ENCODE results near the gene KIAA0319L.
"Not testable (repeated sequence)": the region's sequence is repeated elsewhere in the genome, so short reads cannot be mapped to it uniquely, and the experiment has no call there.

The KIAA0319L gene

GRCh38 chr1:35557118-35557610 lies at the start of gene KIAA0319L:
KIAA0319L (minus strand) TSS chr1:35557403; CDS start chr1:35554491, 2,912 bp downstream.
- DNase-seq = no peak

- DNase-seq = no peak
These were observed 48.6 kb upstream of the KIAA0319L start for GRCh38 chr1:35605867-35606182.

DNA sequence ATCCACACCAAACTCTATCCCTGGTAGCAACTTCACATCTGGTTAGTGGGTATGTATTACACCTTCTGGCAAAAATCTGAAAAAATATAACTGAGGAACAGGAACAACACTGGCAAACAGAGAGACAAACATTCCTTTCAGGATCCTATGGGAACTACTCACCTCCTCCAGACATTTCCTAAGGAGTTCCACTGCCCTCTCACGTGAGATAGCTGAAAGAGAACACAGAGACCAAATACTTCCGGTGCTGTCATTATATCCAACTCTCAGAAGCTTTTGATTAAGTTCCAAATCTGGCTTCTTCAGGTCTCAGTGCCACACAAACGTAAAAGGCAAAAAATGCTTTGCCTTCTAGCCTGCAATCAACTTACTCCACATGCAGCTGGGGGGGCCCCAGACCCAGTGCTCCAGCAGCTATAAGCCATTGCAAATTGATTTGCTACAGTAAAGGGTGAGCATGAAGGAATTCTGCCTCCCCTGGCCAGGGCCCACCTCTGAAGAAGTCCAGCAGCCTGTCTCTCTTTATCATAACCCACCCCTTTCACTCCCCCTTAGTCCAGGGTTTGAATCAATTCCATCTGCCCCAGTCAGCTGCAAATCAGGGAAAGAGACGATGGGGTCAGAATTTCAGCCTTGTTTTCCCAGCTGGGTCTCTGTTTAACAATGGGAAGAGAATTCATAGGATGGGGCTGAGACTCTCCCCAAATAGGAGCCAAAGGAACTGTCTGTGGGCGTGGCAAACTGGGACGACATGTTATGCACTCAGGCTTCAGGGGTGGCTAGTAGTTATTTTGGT lies 48.1 kb upstream of the KIAA0319L start:
- no peak for DNase-seq

DNA sequence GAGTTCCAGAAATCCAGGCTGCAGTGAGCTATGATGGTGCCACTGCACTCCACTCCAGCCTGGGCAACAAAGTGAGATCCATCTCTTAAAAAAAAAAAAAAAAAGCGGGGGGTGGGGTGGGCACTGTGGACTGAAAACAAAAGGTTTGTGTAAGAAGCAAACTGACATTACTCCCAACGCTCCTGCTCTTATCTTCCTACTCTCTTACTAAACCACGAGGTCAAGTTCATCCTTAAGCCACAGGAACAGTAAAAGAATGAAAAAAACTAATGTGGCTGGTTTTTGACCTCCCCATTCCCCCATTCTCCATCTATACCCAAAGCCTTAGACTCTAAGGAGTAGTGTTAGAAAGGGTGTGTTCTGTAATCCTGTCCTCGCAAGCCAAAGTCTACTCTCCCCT lies 46.7 kb upstream of the KIAA0319L start:
- no peak for DNase-seq

- no peak for DNase-seq
These were observed 46.3 kb upstream of the KIAA0319L start for GRCh38 chr1:35603468-35603867.

DNA sequence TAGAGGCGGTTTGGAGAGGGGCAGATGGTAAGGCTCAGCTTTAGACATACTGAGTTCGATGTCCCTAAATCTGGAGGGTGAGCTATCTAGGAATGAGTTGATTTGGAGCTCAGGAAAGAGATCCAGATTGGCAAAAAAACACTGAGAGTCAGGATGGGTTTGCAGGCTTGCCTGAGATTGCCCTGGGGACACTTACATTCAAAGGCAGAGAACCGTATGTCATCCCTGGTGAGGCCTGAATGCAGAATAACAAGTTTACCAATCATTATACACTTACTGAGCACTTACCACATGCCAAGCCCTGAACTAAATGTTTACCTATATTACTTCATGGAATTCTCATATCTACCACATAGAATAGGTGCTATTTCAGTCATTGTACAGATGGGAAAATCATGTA lies 43.4 kb upstream of the KIAA0319L start:
- no peak for DNase-seq

- no peak for DNase-seq
These were observed 42.2 kb upstream of the KIAA0319L start for GRCh38 chr1:35599411-35599810.

DNA sequence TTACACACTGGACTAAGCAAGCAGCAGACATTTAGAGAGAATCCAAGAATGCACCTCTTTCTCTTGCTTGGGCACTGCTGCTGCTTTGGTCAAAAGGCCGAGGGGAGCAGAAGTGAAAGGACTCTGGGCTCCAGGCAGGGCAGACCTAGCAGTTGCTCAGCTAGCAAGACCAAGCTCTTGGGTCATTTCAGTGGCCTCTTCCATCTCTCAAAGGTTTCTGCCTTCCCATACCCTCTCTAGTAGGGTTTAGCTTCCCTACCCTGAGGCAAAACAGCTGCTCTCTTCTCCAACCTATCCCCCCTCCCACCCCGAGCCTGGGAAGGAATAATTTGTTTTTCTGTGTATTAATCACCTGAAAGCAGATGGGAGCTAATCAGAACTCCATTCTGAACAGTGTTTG lies 41.7 kb upstream of the KIAA0319L start:
- no peak for DNase-seq

DNA sequence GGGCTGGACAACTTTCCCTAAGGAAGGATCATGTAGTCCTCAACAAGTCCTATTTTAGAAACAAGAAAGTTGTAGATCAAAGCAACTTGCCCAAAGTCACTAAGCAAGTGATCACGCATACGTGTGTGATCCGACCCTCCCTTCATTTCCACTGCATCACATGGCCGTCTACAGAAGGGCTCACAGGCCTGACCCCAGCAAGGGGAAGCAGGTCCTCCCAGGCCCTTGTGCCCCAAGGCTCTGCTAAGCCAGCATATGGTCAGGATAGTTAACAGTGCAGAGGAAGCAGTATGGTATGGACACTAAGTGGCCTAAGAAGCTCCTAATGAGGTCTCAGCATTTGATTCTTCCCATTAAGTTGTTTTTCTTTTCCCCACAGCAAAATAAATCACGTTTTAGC lies 40.7 kb upstream of the KIAA0319L start:
- no peak for DNase-seq

DNA sequence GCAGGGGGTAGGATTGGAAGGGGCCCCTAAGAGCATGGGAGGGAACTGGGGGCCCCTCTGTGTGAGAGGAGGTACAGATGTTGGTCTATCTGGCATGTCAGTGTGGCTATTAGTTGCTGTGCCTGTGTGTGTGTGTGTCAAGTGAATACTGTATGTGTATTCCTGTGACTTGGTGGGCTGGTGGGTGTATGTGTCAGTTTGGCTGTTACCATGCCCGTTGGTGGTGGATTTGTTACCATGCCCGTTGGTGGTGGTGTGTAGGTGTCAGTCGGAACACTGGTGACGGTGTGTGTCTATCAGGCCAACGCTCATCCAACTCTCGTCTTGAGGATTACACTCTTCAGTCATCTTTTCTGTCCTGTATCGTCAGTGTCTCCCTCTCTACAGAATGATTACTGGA lies 38.5 kb upstream of the KIAA0319L start:
- no peak for DNase-seq

GRCh38 chr1:35594005-35594760 lies 37.0 kb upstream of the KIAA0319L start:
- DNase-seq = no peak

DNA sequence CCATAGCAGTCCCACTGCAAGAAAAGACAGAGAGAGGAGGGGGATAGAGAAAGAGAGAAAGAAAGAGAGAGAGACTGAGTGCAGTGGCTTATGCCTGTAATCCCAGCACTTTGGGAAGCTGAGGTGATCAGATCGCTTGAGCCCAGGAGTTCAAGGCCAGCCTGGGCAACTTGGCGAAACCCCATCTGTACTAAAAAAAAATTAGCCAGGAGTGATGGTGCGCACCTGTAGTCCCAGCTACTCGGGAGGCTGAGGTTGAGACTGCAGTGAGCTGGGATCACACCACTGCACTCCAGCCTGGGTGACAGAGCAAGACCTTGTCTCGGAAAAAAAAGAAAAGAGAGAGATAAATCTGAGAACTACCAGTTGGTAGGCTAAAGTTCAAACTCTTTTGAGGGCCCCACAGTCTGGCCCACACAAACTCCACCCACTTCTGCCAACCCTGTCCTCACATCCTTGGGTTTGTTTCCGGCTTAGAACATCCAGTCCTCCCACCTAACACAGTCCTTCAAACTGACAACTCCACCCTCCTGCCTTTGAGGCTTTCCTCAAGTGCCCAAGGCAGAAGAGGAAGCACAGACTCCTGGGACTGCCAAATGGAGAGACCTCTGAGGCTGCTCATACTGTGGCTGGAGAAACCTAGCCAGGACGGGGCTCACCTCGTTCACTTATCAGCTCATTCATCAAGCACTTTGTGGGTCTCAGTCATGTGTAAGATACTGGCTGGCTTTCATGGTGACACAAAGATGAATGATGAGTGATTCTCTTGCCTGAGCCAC lies 36.0 kb upstream of the KIAA0319L start:
- no peak for DNase-seq

DNA sequence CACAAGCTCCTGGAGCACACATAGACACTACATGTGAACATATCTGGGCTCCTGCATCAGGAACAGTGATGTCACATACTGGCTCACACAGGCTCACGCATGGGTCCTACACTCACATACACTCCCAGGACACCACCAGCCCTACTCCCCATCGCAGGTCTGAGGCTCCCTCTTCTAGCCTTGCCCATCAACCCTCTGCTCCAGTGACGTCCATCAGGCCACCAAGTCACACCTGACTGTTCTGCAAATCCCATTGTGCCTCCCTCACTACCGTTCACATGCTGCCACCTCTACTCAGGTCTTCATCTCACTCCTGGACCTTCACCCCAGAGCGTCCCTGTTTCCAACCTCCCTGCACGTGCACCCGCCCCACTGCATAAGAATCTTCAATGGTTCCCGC lies 34.0 kb upstream of the KIAA0319L start:
- DNase-seq = no peak

DNA sequence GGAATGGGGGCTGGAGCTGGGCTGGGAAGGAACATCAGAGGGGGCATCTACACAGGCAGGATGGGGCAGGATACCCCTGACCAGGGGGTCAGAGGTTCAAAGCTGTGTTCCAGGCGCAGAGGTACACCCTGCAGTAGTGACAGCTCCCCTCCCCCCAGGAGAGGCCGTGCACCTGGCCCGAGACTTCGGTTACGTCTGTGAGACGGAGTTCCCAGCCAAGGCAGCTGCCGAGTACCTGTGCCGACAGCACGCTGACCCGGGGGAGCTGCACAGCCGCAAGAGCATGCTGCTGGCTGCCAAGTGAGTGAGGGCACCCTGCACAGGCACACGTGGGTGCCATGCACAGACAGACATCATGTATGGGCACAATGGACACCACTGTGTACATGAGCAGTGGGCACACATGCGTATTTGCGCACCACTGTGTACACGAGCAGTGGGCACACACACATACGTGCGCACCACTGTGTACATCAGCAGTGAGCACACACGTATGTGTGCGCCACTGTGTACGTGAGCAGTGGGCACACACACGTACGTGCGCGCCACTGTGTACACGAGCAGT lies 33.4 kb upstream of the KIAA0319L start:
- no peak for DNase-seq

DNA sequence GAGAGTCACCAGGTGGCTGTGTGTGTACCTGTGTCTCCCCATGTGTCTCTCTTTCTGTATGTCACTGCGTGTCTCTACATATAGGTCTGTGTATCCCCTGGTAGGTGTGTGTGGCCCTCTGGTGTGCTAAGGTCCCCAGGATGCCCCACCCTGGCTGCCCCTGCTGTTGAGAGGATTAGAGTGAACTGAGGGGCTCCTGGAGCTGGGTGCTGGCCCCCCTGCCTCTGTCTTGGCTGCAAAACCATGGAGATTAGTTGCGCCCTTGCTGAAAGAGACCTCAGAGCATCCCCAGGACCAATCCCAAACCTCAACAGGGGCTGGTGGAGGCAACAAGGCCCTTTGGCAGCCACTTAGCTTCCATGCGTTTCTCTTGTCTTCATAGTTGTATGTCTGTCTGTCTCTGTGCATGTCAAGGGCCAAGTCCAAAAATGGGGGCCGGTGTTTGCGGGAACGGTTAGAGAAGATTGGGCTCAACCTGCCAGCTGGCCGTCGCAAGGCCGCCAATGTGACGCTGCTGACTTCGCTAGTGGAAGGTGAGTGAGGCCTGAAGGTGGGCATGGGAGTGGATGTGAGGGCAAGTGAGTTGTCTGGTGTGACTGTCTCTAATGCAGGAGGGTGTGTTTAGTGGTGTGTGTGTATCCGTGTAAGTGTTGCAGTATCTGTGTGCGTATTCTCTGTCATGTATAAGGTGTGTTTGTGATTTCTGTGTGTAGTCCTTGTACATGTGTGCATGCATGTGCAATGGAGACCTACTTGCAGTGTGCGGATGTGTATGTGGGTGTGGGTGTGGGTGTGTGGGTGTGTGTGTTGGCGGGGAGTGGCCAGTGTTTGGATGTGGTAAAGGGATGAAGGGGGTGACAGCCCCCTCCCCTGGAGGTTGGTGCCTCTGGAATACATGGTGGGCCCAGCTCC lies 32.6 kb upstream of the KIAA0319L start:
- DNase-seq = no peak

- no peak for DNase-seq
These were observed 31.2 kb upstream of the KIAA0319L start for GRCh38 chr1:35588197-35588910.

GRCh38 chr1:35587736-35588135 lies 30.5 kb upstream of the KIAA0319L start:
- DNase-seq = no peak

GRCh38 chr1:35586808-35587207 lies 29.6 kb upstream of the KIAA0319L start:
- DNase-seq = no peak

- DNase-seq = not testable (repeated sequence)
These were observed 28.6 kb upstream of the KIAA0319L start for GRCh38 chr1:35585805-35586204.

DNA sequence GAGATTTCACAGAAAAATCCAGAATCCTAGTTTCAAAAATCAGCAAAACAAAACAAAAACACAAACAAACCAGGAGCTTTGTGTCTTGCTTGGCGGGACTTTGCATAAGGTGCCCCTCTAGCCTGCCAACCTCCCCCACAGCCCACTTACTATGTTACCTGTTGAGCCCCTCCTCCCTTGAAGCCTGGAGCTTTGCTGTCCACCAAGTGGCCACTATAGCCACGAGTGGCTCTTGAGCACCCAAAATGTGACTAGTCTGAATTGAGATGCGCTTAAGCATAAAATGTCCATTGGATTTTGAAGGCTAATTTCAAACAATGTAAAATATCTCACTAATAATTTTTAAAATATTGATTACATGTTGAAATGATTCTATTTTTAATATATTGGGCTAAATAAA lies 28.1 kb upstream of the KIAA0319L start:
- DNase-seq = no peak

DNA sequence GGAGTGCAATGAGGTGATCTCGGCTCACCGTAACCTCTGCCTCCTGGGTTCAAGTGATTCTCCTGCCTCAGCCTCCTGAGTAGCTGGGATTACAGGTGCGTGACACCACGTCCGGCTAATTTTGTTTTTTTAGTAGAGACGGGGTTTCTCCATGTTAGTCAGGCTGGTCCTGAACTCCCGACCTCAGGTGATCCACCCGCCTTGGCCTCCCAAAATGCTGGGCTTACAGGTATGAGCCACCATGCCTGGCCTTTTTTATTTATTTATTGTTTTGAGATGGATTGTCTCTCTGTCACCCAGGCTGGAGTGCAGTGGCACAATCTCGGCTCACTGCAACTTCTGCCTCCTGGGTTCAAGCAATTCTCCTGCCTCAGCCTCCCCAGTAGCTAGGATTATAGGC lies 24.4 kb upstream of the KIAA0319L start:
- not testable (repeated sequence) for DNase-seq

All from activated CD4-positive, alpha-beta T cell treated with anti-CD3 and anti-CD28 coated beads, Interleukin-2, amount 50 U/mL, for 1 hour (primary cell).